ENCODE results near the gene PDIA5.
"Not testable (repeated sequence)": the region's sequence is repeated elsewhere in the genome, so short reads cannot be mapped to it uniquely, and the experiment has no call there.

The PDIA5 gene

GRCh38 chr3:123151853-123152420, 85.1 kb downstream of the PDIA5 start:
- not testable (repeated sequence) for DNase-seq

DNA sequence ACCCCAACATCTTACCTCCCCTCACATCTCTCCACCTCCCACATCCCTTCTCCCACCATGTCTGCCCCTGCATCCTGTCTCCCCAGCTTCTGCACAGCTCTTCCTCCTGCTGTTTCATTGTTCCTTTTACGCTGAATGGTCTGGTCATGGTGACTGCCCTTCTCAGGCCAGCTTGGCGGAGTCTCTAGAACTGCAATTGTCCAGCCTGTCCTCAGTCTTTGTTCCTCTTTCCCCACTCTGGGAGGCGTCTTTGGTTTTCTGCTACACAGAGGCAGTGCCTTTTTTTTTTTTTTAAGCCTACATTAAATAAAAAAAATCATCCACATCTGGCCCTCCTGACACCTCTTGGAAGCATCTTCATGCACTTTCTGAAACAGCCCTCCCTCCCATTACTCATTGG, 85.9 kb downstream of the PDIA5 start:
- no peak for DNase-seq

DNA sequence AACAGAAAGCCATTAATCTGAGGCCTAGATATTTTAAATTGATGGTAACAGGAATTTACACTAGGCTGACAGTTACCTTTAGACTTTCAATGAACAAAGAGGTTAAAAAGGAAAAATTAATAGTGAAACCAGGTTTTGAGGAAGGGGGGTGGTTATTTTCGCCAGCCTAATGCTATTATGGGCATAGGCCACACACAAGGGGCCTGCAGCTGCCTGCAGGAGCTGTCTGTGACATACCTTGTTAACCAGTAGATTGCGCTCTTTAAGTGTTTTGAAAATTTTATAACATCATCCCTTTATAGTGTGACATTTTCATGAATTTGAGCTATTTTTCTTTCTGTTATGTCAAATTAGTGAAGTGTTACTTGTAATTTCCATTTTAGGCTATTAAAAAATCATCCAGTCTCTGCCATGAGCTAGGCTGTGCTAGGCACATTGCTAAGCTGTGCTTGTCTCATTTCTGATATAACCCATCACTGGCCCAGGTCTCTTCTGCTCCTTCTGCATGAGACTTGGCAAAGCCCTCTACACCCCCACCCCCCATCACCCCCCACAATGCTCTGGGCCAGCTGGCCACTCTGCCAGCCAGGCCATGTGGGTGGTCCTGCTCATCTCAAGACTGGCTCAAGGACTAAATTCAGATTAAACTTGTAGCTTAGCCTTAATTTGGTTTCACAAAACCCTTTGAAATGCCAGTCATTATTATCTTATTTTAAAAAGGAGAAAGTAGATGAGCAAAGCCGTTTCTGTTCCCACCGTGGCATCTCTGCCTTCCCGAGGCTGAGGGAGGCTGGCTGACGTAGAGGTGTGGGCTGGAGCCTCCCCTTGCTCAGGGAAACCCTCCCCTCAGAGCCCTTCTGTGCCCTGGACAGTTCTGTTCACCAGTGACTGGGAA, 86.5 kb downstream of the PDIA5 start:
- no peak for DNase-seq

GRCh38 chr3:123154020-123154985, 87.5 kb downstream of the PDIA5 start:
- no peak for DNase-seq

- DNase-seq = no peak
Measured at GRCh38 chr3:123155471-123156011, 88.7 kb downstream of the PDIA5 start.

- DNase-seq = no peak
Measured at GRCh38 chr3:123156276-123156995, 89.6 kb downstream of the PDIA5 start.

DNA sequence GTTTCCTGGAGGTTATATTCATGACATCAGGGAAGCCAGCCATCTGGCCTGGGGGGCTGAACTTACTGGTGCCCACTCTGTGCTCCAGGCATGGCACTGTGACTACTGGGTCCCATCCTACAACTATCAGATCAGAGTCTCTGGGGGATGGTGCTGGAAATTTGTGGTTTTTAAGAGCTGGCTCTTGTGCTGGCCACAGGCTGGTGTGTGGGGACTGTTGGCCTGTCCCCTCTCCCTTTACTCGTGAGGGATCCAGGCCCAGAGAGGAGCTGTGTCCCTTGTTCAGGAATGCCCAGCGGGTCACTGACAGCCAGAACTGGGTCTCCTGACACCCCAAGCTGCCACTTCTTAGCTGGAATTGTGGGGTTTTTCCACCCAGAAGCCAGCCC, 90.4 kb downstream of the PDIA5 start:
- DNase-seq = no peak

GRCh38 chr3:123157598-123158287, 90.9 kb downstream of the PDIA5 start:
- DNase-seq = no peak

- no peak for DNase-seq
Measured at GRCh38 chr3:123158330-123158729, 91.5 kb downstream of the PDIA5 start.

GRCh38 chr3:123158899-123159390, 92.1 kb downstream of the PDIA5 start:
- DNase-seq = no peak

- DNase-seq = no peak
Measured at GRCh38 chr3:123159926-123160635, 93.3 kb downstream of the PDIA5 start.

DNA sequence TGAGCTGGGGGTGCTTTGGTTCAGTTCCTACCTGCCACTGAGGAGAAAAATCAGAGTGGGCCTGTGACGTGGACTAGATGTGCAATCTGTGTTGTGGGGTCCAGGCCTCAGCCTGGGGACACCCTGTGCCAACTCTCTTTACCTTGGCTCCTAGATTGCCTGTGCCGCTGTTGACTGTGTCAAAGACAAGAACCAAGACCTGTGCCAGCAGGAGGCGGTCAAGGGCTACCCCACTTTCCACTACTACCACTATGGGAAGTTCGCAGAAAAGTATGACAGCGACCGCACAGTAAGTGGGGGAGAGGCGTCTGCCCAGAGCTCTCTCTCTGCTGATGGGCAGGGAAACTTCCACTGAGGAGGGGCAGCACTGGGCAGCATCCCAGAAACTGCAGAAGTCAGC, 94.3 kb downstream of the PDIA5 start:
- DNase-seq = no peak

GRCh38 chr3:123163141-123163540, 96.3 kb downstream of the PDIA5 start:
- DNase-seq = no peak

- no peak for DNase-seq
Measured at GRCh38 chr3:123165163-123165562, 98.3 kb downstream of the PDIA5 start.

- no peak for DNase-seq
Measured at GRCh38 chr3:123167686-123168085, 100.9 kb downstream of the PDIA5 start.

DNA sequence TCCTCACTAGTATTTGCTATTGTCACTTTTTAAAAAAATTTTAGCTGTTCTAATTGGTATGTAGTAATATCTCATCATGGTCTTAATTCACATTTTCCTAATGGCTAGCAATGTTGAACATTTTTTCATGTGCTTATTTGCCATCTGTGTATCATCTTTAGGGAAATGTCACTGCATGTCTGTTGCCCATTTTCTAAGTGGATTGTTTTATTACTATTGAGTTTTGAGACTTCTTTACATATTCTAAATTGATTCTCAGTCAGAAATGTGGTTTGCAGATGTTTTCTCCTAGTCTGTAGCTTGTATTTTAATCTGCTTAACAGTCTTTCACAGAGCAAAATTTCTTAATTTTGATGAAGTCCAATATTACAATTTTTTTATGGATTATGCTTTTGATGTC, 101.3 kb downstream of the PDIA5 start:
- no peak for DNase-seq

DNA sequence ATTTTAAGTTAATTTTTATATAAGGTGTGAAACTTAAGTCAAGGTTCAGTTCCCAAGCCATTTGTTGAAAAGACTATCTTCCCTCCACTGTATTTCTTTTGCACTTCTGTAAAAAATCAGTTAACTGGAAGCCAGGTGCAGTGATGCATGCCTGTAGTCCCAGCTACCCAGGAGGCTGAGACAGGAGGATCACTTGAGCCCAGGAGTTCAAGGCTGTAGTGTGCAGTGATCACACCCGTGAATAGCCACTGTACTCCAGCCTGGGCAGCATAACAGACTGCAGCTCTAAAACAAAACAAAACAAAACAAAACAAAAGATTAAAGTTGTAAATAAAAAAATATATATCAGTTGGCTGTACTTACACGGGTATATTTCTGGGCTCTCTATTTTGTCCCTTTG, 101.8 kb downstream of the PDIA5 start:
- no peak for DNase-seq

DNA sequence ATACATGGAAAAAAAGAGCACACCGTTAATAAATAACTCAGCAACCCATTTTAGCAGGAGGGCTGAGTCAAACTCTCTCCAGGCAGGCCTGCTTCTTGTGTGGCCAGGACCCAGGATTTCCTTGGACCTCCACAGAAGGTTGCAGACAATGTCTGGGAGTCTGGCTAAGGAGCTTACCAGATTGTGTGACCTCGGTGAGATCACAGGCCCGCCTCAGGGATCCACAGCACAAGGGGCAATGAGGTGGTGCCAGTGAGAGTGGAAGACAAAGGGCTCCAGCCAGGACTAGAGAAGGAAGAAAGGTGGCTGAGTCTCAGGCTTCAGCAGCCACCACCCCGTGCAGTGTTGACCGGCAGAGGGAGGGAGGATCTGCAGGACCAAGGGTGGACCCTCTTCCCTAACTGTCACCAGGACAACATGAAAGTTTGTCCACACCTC, 102.7 kb downstream of the PDIA5 start:
- no peak for DNase-seq

- DNase-seq = no peak
Measured at GRCh38 chr3:123169930-123170329, 103.1 kb downstream of the PDIA5 start.

DNA sequence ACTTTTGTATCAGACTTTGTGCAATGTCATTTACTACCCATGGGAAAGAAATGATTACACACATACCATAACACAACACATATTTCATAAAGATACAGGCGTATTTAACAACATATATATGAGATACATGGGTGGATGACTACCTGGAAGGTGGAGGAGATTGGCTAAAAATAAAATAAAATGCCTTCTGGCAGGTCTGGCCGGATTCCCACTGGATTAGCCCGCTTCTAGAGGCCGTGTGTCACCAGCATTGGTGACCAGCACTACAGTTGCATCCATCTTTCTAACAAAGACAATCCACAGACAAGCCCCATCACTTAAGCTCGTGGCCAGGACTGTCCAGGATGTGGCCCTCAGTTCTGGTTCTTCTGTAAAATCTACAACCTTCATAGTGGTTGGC, 114.0 kb downstream of the PDIA5 start:
- no peak for DNase-seq

DNA sequence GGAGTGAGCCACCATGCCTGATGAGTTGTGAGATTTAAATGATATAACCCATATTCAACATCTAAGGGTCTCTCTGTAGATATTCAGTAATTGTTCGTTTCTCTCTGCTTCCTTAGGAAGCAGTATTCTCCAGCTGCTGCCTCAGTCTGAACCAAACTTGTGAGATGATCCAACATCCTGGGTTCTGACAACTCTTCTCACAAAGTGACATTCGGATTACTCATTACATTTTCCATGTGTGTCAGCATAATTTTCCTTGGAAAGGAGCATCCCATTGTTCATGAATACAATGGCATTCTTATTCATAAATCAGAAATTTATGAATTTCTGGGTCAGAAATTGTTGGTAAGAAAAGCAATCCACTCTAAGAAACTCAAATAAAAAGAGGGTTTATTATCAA, 119.9 kb downstream of the PDIA5 start:
- no peak for DNase-seq
